GM23248 (cell line): ENCODE measurements around the gene SLC45A3.

ENCODE experiments used
- EZH2 ChIP-seq: fragments of 200-600 bp; sonication (generic); IDR thresholded peaks from 2 replicates; pipeline ENCODE4 v1.6.1; 2018; ENCODE audit warnings: antibody characterized with exemption, mild to moderate bottlenecking; ENCODE audit not compliant: insufficient read depth, poor library complexity, severe bottlenecking
- EZH2phosphoT487 ChIP-seq: fragments of 200-600 bp; sonication (generic); IDR thresholded peaks from 2 replicates; pipeline ENCODE4 v1.6.1; 2018; ENCODE audit warnings: antibody characterized with exemption, moderate library complexity, mild to moderate bottlenecking, low read depth; ENCODE audit not compliant: insufficient read depth

- TF ChIP-seq EZH2, result no peak
- no peak for TF ChIP-seq EZH2phosphoT487
Observed at GRCh38 chr1:205670150-205670446, 10.2 kb downstream of the SLC45A3 start.
